Right renal cortex interstitium (tissue), 3 donors: ENCODE results near the gene SIX3. TPM values are rescaled to one million over a fixed set of nuclear protein-coding genes. Genes with fewer than 3 reads are reported as not detected.

Source experiments
- DNase-seq, 3 donors: peaks; one replicate each; pipeline ENCODE4 v3.0.0-alpha.2; 2013; ENCODE audit warnings: low read depth in 3 of 3, low spot score in 2 of 3
- polyA plus RNA-seq, 3 donors: library from polyadenylated mRNA; unstranded; fragments of 120-200 nt; gene quantifications; one replicate each; pipeline ENCODE4 v1.2.1, GENCODE V29; 2013; ENCODE audit not compliant: insufficient read length in 3 of 3

SIX3 gene
- polyA plus RNA-seq, 3 donors, result not detected

DNA sequence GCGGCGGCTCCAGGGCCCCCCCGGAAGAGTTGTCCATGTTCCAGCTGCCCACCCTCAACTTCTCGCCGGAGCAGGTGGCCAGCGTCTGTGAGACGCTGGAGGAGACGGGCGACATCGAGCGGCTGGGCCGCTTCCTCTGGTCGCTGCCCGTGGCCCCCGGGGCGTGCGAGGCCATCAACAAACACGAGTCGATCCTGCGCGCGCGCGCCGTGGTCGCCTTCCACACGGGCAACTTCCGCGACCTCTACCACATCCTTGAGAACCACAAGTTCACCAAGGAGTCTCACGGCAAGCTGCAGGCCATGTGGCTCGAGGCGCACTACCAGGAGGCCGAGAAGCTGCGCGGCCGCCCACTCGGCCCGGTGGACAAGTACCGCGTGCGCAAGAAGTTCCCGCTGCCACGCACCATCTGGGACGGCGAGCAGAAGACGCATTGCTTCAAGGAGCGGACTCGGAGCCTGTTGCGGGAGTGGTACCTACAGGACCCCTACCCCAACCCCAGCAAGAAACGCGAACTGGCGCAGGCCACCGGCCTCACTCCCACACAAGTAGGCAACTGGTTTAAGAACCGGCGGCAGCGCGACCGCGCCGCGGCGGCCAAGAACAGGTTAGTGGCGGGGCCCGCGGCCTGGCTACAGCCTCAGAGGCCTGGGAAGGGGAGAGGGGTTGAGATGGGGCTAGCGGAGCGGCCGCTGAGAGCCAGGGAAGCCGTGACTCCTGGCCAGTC is 965 bp downstream of the SIX3 start:
- DNase-seq, result no peak

GRCh38 chr2:44943031-44943692 is 1.7 kb downstream of the SIX3 start:
- no peak for DNase-seq

GRCh38 chr2:44943693-44944101 is 2.2 kb downstream of the SIX3 start:
- no peak for DNase-seq

DNA sequence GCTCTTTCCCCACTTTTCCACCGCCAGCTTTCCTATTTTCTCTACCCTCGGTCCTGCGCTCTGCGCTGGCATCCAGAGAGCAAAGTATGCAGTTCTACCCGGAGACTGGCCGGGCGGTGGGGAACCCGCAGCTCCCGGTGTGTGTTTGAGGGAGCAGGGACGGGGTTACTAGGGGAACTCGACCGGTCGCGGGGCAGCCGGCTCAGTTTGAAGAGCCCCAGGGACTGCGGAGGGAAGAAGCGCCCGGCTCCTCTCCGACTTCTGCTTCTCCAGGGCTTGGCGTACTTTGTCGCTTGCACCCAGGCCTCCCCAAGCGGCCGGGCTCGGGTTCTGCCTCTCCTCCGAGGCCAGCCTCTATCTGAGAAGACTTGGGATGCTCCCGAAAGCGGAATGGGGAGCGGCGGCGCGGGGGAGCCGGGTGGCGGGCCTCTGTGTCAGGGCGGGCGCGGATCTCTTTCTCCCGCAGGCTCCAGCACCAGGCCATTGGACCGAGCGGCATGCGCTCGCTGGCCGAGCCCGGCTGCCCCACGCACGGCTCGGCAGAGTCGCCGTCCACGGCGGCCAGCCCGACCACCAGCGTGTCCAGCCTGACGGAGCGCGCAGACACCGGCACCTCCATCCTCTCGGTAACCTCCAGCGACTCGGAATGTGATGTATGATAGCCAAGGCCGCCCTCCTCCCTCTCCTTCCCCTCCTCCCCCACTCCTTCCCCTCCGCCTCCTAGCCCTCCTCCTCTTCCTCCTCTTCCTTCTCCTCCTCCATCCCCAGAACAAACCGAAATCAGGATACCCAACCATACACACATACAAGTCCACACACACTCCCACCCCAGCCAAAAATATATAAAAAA is 2.8 kb downstream of the SIX3 start:
- DNase-seq, result no peak

DNA sequence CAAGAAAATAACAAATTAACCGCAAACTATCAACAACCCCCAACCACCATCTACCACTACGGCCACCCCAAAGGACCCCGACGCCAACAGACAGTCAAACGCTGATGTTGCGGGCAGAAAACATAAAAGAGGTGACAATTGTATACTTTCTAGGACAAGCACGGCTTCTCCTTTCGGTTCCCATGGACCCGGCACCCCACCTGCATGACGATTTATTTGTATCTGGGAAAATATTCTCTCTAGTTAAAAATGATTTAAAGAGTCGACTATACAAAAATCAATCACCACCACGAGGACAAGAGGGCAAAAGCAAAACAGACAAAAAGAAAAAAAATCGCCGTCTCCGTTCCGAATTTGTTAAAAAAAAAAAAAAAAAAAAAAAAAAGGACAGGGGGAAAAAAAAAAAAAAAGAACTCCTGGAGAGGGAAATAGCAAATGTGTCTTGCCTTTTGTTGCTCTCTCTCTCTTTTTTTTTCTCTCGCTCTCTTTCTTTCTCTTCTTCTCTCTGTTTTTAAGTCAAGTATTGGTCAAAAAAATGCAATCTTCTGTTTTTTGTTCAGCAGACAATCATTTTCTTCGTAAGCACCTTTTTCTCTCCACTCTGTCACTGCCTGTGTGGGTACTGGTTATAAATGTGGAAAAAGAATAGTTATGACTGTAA is 3.6 kb downstream of the SIX3 start:
- no peak for DNase-seq

- no peak for DNase-seq
Observed at GRCh38 chr2:44945676-44946371, 4.3 kb downstream of the SIX3 start.

GRCh38 chr2:44946372-44947027 is 5.0 kb downstream of the SIX3 start:
- no peak for DNase-seq

- DNase-seq, result no peak
Observed at GRCh38 chr2:44947028-44947375, 5.5 kb downstream of the SIX3 start.

GRCh38 chr2:44948565-44949328 is 7.2 kb downstream of the SIX3 start:
- no peak for DNase-seq

DNA sequence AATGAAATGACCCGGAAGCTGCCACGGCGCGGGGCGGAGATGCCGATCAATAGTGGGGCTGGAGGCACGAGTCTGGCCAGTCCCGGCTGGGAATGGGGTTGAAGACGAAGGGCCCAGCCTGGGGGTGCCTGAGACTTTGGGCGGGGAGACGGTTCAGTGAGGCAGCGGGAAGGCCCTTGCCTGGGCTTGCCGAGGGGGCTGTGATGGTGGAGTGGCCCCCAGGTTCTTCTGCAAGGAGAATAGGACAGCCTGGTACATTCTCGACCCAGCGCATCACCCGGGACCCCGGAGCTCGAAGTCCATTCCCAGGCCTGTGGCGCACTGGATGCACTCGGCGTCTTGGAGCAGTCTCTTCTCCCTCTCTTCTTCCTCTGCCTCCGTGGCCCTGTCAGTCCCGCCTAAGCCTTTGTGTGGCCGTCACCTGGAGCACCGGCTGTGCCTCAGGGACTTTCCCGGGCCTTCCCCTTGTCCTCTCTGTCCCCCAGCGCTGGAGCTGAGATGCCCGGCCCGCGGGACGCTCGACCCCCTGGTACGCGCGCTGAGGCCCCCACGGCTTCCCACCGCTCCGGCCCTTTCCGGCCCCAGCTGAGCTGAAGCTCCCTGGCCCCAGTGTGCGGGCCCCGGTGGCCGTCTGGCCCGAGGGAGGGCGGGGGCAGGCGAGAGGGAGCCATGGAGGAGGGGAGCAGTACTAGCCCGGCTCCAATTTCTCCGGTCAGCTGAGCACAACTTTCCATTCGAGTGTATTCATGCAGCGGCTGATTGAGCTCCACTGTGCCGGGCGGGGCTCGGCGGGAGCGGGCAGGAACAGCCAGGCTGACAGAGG is 8.0 kb downstream of the SIX3 start:
- no peak for DNase-seq

- DNase-seq, result no peak
Observed at GRCh38 chr2:44950646-44951045, 9.1 kb downstream of the SIX3 start.

GRCh38 chr2:44951124-44951523 is 9.6 kb downstream of the SIX3 start:
- DNase-seq, result no peak

DNA sequence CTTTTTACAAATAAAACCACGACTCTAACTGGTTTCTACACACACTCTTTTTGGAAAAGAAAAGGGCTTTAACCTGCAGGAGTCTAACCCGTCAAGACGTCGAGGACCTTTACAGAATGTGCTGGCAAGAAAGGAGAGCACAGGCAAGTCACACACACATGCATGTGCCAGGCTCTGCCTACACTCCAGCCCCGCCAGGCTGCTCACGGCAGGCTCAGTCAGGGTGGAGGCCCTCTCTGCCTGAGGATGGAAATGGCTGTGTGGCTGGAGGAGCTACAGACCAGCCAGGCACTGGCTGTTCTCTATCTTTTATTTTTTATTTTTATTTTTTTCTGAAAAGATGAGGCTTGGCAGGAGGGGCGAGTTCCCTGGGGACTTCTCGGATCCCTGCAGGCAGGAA is 10.2 kb downstream of the SIX3 start:
- DNase-seq, result no peak

- DNase-seq, result no peak
Observed at GRCh38 chr2:44952143-44952805, 10.8 kb downstream of the SIX3 start.

- no peak for DNase-seq
Observed at GRCh38 chr2:44952806-44953498, 11.4 kb downstream of the SIX3 start.

DNA sequence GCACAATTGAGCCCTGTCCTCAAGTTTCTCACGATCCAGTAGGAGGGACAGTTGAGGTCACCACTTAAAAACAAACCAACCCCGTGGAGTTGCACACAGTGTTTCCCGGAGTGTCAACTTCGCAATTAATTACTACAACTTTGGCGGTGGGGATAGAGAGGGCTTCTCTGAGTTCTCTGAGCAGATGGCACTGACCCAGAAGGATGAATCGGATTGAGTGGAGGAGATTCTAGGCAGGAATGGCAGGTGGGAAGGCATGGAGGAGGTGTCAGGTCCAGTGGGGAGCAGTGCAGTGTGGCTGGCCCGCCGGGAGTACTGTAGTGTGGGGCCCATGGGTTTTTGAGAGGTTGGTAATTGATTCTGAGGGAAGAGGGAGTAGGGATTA is 12.0 kb downstream of the SIX3 start:
- no peak for DNase-seq

DNA sequence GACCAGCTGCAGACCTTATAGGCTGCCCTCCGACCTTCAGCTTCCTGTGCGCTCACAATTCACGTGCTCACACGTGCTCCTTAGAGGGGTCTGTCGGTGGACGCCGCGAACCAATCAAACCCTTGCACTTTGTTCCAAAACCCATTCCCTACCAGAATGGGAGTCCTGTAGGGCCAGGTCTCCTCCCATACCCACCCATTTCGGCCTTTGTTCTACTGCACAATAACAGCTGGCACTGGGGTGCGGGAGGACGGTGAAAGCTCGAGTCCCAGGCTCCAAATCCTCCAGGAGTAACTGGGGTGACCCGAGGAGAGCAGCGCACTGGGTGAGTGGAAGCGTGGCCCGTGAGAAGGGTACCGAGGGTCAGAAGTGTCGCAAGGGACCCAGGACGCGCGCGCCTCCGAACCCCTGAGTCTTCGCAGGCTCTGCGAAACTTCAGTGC is 13.0 kb downstream of the SIX3 start:
- no peak for DNase-seq
